CD4-positive, alpha-beta T cell treated with Interleukin-12 subunit alpha and Interleukin-12 subunit beta, for 1 hour (primary cell): Measurements from ENCODE around the gene KCNIP4.

Experiments used
- DNase-seq: peaks from one replicate; pipeline ENCODE4 v3.0.0-alpha.2; 2020

Gene KCNIP4

DNA sequence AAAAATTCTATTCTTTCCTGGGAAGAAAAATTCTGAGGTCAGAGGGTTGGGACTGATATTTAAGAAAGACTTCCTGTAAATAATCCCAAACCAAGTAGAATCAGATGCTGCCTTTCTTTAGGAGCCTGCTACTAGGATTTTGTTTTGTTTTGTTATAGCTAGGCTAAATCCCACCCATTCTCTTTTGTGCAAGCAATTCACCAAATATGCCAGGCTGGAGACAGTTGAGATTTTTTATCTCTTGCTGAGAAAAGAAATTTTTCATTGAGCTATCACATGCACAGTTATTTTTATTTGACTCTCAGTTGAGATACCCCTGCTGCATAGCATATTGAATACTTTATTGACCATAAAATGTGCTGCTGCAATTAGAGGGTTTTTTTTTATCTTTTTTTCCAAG is 196.0 kb downstream of the KCNIP4 start:
- no peak for DNase-seq

DNA sequence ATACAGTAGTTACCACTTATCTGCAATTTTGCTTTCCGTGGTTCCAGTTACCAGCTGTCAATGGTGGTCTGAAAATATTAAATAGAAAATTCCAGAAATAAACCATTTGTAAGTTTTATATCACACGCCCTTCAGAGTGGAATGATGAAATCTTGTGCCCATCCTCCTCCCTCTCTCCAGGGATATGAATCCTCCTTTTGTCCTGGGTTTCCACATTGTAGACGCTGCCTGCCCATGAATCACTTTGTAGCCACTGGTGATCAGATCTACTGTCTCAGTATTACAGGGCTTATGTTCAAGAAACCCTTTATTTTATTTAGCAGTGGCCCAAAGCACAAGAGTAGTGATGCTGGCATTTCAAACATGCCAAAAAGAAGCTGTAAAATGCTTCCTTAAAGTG is 198.6 kb downstream of the KCNIP4 start:
- DNase-seq: no peak

DNA sequence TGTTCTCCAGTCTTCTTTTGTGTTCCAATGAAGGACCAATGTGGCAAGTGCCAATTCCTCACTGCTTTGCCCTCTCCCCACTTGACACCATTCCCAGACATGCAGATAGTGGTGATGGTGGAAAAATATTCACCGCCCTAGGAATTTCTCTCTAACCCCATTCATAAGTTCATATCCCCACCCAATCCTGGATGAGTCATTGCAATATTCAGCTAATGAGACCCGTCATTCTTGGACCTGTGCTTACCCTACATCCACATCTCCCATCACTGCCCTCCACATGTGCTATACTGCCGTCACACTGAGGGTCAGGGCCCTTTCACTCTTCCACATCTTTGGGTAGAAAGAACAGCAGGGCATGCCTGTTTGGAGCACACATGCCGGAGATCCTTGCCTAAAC is 199.2 kb downstream of the KCNIP4 start:
- no peak for DNase-seq

DNA sequence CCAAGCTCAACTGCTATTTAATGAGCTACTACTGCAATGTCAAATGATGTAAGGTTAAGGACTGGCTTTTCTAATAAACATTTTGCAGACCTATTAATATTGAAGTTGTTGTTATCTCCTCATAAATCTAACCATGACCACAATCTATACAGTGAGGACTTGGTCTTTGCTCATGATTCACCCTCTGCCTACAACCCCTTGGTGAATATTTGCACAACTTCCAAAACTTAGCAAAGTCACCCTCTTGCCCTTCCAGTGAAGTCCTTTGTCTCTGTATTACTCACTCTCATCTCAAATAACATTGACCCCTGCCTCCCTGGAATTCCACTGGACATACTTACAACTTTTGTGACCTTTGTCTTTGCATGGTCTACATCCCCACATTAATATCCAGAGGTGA is 204.5 kb downstream of the KCNIP4 start:
- no peak for DNase-seq

DNA sequence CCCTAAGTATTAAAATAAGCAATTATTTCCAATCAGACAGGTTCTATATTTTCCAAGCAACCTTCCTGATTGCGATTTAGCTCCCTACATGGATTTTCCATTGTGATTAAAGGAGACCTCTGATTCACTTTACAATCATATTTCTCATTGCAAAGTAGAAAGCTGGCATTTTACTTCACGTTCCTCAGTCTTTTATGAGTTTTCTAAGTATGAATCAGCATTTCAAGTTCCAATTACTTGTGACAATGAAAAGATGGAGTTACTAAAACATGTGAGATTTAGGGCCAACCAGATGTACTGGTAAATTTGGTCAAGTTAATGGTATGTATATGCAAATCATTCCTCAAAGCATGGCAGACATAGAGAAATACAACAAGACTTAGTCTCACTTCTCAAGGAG is 206.2 kb downstream of the KCNIP4 start:
- DNase-seq: no peak

DNA sequence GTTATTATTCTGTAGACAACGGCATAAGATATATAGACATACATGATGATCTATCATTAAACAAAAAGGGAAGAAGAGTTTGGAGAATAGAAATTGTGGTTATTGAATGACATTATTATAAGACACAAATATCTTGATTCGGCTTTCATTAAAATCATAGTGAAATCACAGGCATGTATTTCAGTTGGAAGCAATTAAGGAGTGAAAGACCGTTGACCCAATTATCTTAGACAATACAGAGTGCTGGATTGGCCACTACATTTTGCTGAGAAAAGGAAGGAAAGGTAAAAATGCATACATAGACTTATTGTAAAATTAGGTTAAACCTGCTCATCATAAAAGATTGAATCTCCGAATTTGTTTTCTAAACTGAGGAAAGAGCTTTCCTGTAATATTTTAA is 209.8 kb downstream of the KCNIP4 start:
- no peak for DNase-seq

DNA sequence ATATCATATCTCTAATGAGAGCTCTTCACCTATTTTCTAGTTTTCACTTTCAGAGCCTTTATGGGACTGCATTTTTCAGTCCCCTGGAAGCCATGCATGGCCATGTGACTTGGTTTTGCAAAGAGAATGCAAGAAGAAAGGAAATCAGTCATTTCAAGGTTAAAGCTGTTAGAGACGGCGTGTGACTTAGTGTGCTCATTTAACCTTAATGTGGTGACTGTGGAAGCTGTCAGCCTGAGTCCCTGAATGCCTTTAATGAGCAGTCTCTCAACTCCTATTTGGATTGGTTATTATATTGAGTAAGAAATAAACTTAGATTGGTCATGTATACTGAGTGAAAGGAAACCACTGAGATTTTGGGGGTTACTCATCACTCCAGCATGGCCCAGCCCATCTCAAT is 212.7 kb downstream of the KCNIP4 start:
- DNase-seq: no peak

DNA sequence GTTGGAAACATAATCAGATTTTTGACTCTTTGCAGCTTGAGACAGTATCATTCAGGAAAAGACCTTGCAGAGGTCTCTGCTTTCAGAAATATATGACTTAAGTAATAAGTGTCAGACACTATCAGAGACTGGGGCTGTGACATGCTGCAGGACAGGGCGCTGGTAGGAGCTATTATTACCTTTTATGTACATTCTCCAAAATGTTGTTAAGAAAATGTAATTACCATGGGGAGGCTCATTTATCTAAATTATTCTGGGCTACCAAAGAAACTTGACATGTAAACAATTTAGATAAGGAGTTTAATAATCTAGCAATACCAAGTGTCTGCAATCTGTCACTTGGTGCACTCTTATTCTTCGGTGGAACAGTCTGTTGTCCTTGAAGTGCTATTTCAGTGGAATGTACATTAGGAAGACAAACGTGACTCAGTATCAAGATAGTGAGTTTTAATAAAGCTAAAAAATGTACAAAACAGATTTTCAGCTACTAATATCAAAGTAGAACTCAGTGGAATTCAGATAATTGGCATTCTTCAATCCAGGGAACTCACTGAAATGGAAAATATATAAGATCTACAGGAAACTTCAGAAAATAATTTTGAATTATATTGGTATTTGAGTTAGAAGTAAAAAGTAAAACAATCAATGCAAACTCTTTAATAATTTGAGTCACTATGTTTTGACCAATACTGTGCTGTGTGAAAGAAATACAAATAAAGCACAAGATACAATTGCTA is 214.5 kb downstream of the KCNIP4 start:
- DNase-seq: no peak

DNA sequence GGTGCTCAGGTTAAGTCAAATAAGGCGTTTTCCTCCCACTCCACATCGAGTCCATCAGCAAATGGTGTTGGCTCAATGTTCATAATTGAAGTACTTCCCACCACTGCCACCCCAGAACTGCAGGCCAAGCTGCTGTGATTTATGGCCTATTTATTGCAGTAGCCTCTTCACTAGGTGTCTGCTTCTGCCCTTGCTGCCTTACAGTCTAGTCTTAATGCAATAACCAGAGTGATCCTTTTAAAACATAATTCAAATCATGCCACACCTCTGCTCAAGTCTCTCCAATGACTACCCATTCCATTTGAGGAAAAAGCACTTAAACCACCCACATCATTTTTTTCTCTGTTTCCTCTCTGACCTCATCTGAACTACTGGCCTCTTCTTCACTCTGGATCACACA is 220.3 kb downstream of the KCNIP4 start:
- no peak for DNase-seq

DNA sequence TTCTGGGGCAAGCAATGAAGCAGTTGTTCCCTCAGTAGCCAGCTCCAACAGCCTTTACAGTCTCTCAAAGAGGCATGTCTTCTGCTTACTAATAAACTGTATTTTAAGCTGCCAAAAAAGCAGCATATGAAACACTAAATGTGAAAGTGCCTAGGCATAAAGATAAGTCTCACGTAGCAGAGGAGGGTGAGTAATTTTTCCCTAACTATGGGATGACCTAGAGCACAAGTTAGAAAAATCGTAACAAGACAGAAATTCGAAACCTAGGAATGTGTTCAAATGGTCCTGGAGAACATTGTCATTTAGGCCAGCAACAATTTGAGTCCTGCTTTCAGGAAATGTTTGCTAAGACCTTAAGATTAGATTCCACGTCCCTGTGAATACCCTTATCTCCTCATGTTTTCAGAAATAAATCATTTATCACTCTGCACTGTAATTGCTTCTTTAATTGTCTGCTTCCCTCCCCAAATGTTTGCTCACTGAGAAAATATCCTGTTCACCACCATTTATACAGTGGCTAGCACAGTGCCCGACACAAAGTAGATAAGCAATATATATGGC is 222.2 kb downstream of the KCNIP4 start:
- no peak for DNase-seq

DNA sequence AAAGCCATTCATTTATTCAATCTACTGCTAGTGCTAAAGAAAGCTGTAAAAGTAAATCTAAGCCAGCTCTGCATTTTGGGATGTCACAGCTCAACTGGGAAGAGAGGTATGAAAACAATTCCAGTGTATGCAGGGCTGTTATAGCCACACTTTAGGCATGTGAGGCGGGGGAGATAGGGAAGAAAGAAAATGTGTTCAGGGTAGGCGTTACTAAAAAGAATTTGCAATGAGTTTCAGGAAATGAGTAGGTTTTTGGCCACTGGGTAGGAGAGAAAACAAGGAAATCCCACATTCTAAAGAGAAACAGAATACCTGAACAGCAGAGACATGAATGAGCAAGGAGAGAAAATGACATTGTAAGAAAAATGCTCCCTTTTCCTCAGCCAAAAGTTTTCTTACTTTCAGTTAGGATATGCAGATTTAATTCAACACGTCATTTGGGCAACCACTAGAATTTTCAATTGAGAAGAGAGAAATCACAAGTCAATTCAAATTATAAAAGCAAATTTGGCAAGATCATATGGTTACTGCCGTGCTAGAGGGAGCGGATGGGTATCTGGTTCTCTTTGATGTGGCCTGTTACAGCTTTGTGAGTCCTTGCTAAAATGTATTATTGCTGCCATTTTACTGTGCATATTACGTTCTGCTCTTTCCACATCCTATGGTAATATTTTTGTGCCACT is 226.3 kb downstream of the KCNIP4 start:
- DNase-seq: no peak

DNA sequence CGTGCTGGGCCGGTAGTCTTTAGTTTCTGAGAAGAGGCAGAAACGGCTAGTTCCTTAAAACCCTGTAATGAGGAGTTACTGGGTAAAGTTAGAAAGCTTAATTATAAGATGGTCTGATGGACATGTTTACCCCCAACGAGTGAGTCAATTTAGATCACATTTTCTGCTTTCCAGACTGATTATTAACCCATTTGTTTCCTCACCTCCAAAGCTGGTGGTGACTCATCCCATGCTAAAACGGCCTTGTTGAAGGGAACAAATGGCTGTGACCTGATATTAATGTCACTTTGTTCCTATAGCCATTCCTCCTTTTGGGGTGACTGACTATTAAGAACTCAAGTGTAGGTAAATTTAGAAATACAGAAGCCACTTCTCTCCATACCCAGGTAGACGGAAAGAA is 232.0 kb downstream of the KCNIP4 start:
- no peak for DNase-seq

DNA sequence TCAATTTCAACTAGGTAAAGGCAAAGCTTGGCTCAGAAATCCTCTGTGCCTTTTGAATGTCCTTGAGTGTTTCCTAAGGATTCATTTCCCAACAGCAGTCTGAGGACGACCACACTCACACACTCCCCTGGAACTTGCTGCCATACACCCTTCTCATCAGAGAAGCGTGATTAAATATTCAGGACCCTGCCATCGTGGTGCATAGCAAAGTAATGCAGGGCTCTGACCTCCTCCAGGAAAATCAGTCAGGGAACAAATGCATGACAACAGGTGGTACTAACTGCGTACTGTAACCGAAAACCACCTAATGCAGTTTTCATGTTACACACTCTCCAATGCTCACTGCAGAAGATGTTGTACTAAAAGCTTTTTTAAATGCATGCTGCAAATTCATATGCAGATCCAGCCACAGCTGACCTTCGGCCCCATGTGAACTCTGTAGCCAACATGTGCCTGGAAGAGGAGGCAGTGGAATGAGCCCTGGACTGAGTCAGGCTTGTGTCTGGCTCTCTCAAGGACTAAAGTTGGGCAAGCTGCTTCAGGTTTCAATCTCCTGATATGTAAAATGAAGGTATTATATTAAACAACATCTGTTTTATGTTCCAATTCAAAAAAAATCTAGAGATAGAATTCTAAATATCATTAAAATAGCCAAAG is 238.3 kb downstream of the KCNIP4 start:
- DNase-seq: no peak

DNA sequence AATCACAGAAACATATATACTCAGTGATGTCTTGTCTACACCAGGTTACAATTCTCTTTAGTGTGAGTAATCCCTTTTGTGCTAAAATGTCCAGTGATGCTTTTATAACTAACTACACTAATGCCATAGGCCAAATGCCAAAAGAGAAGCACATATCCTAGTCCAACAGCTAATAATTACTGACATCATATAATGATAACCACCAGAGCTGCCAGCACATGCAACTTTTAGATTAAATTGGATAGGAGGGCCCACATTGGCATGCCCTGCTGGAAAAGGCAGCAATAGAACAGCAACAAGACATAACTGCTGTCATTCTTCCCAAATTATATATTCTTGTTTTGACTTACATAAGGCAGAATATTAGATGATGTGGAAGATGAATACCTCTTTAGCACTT is 238.8 kb downstream of the KCNIP4 start:
- DNase-seq: no peak

DNA sequence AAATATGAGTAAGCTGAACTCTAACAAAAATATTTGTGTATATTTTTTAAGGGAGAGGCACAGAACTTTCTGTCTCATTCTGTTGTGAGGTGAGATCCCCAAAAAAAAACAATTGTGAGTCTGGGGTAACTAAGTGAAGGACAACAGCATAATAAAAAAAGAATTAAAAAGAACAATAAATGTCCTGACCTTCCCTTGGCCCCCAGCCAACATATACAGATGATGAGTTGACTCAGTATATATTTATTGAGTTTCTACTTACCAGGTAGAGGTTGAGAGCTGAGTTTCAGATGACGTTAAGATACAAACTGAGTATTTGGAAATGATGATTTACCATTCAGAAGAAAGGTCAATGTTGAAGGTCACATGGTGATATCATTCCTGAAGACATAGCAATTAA is 239.5 kb downstream of the KCNIP4 start:
- no peak for DNase-seq

DNA sequence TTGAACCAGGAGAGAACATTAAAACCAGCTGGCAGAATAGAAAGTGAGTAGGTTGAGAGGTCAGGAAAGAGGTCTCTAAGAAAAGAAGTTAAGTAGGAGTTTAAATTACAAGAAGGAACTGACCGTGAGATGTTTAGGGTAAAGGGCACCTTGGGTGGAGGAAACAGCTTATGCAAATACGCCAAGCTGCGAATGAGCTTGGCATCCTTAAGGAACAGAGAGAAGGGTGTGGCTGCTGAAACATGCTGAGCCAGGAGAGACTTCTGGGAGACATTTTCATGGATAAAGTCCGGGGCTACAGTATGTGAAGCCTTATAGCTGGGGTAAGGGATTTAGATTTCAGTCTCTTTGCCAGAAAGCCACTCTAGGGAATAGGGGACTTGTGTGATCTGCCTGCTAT is 249.1 kb downstream of the KCNIP4 start:
- DNase-seq: no peak

DNA sequence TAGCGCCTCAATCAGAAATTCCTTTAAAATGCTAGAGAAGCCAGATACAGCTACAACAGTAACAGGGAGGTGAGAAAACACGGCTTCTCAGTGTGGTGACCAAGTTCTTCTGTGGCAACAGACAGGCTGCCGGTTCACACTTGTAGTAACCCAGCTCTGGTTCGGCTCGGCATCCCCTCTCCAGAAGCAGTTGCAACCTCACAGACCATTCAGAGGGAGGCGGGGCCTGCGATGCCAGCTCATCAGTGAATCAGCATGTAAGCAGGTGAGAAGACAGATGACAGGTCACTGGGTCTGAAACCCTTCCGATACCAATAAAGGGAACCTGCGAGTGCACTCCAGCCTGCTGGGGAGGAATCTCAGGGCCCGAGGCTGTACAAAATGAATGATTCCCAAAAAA is 251.0 kb downstream of the KCNIP4 start:
- no peak for DNase-seq

DNA sequence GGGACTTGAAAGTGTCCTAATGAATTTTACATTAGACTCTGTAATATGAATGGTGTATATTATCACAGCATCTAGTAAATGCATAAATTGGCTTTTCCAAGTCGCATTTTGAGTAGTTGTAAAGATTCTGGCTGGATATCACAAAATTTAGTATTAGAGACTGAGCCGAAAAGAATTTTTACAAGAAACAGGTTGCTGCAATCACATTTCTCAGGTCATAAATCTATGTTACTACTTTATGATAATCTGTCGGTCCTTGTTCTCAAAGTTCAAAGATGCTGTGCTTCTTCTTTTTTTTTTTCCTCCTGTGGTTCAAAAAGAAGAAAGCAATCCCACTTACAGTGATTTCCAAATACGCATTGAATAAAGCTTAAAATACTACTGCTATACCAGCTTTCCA is 253.4 kb downstream of the KCNIP4 start:
- no peak for DNase-seq

DNA sequence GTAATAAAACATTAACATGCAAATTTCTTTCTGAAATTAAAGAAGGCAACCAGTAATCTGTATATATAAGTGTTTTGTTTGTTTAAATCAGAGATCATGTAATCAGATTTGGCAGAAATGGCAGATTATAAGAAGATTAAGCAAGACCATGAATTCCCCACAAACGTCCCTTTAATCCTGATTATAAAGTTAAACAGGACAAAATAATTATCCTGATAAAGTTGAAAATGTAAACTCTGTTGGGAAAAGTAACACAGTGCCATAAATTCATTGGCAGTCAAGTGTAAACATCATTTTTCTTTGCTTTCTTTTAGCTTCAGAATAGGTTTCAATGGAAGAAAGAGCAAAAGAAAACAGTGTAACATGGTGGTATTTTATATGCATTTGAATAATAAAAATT is 256.3 kb downstream of the KCNIP4 start:
- no peak for DNase-seq

DNA sequence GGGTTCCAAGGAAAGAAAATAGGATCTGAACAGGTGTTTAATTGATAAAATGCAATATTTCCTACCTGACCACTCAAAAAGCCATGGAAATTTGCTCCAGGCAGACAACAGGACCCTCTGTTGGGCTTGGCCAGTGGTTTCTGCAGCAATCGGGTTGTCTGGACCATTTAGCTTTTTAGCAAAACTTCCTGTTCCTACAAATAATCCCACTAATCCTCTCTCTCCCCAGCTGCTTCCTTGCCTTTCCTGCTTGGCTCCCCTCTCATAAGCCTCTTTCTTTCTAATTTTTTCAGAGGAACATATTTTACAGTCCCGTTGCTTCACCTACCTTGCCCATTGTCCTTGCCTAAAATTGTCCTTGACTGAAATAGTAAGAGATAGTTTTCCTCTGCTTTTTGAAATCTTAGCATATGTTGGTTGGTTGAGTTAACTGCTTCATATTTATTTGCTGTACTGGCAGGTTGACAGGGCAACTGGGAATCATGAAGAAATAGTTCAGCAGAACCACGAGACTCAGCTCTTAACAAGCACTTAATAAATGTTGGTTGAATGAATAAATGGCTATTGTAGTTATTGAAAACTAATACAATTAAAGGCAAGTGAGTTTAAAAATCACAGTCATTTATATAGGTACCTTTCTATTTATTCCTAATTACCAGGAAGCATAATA is 259.8 kb downstream of the KCNIP4 start:
- no peak for DNase-seq

DNA sequence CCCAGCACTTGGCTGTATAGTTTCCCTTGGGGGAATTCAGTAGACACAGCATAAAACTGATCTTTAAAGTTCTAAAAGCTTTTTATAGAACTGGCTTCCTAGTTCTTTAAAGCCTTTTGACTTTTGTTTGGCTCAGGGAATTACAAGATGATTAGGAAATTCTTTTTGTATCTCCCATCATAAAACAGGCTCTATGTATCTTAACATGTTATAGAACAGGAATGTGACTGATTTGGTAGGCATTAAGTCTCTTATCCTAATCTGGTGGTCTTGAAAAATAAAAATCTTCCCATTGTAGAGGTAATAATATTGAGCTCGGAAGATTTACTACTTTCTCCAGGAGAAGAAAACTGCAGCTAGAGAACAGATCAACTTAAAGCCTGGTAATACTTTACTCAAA is 262.7 kb downstream of the KCNIP4 start:
- no peak for DNase-seq

DNA sequence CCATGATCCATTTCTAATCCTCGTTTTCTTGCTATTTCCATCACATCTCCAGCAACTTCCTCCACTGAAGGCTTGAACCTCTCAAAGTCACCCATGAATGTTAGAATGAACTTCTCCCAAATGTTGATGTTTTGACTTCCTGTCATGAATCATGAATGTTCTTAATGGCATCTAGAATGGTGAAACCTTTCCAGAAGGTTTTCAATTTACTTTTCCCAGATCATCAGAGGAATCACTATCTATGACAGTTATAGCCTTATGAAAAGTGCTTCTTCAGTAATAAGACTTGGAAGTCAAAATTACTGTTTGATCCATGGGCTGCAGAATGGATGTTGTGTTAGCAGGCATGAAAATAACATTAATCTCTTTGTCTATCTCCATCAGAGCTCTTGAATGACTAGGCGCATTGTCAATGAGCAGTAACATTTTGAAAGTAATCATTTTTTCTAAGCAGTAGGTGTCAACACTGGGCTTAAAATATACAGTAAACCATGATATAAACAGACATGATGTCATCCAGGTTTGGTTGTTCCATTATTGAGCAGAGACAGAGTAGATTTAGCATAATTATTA is 268.2 kb downstream of the KCNIP4 start:
- DNase-seq: no peak

DNA sequence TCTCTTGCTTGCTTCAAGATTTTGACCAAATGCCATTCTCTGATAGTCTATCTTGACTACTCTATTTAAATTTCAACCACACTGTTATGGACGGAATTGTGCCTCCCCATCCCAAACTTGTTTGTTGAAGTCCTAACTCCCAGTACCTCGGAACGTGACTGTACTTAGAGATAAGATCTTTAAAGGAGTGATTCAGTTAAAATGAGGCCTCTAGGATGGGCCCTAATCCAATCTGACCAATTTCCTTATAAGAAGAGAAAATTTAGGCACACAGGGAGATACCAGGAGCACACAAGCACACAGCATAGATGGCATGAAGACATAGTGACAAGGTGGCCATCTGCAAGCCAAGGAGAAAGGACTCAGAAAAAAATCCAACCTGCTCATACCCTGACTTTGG is 269.9 kb downstream of the KCNIP4 start:
- DNase-seq: no peak
